HG03095 (cell line): ENCODE measurements around the gene SLC13A5.
"Not testable (repeated sequence)": the region's sequence is repeated elsewhere in the genome, so short reads cannot be mapped to it uniquely, and the experiment has no call there.

ENCODE experiments used
- ATAC-seq: cut with Tn5 transposase; IDR thresholded peaks from one replicate; pipeline ENCODE4 v1.9.1; 2021; ENCODE audit warnings: moderate library complexity; ENCODE audit not compliant: unreplicated experiment

Gene SLC13A5

GRCh38 chr17:6713130-6713917 is at the start of gene SLC13A5:
TSS of gene SLC13A5 (minus strand) at chr17:6713369. CDS start at chr17:6713333, 36 bp downstream.
- ATAC-seq, result no peak

- ATAC-seq, result no peak
Measured at GRCh38 chr17:6761779-6762178, 48.6 kb upstream of the SLC13A5 start.

DNA sequence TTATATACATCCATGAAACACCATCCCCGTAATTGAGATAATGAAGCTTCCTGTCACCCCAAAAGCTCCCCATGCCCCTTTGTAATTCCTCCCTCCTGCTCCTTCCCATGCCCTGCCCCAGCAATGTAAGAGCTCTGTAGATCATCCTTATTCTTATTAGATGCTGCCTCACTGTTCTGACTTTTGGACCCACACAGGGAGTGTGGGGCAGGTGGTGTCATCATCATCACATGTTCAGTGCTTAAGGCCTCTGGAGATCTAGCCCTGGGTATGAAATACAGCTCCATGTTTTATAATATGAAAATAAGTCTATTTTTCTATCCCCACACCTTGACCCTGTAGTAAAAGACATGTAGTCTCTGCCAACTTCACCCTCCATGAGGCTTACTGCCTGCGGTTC is 44.6 kb upstream of the SLC13A5 start:
- ATAC-seq, result no peak

DNA sequence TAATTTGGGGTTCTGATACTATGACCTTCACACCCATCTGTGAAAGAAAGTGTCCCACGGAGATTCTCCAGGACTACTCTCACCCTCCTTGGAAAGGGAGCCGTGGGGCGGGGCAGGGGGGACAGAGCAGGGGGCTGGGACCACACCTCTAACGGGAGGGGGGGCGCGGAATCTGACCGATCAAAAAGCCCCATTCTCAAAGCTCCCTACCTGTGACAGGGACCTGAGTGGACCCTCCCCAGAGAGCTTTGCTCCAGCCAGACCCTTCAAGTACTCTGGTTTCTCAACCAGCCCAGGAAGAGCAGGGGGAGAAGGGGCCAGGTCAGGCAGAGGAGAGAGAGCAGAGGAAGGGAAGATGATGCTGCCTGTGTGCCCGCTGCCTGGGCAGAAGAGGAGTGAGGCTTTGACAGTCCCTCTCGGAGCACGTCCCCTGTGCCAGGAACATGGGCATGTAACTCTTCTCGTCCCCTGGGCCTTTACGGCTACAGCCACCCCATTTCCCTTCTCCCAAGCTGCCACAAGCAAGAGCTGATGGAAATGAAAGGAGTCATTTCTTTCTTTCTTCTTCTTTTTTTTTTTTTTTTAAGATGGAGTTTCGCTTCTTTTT is 43.4 kb upstream of the SLC13A5 start:
- ATAC-seq, result no peak

DNA sequence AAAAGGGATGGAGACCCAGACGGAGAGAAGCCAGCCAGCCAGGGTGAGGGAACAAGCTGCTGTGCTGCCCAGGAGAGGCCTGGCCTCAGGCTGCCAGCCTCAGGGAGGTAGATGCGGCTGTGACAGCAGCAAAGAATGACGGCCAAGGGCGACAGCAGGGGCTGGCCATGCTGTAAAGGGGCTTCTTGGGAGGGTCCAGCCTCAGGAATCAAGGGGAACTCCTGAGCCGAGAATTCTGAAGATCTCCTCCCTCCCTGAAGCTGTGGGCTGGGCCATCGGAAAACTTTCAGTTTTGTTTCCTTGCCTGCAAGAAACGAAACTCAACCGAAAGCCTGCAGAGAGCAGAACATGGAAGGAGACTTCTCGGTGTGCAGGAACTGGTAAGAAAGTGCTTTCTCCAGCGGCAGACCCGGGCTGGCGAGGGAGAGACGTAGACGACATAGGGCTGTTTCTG is 42.6 kb upstream of the SLC13A5 start, which contains the start of gene XAF1:
TSS of gene XAF1 (plus strand) at position 316 of the 454 bp plus-strand sequence. CDS start at position 349, 33 bp downstream.
- ATAC-seq, result no peak

GRCh38 chr17:6755281-6755680 is 42.1 kb upstream of the SLC13A5 start:
- no peak for ATAC-seq

DNA sequence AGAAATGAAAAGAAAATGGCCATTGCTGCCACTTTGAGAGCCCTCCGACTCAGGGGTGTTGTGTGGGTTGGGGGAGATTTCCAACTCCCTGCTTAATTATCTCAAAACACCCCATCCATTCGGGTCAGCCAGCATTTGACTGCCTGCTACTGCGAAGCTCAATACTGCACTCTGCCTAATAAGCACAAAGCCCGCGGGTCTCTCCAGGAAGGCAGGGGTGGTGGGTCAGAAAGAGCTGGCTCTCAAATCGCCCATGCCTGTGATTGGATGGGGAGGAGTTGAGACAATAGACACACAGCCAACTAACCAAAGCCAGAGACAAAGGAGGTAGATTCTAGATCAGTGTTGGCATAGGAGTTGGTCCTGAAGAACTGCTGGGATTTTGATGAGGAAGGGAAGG is 40.4 kb upstream of the SLC13A5 start:
- ATAC-seq, result no peak

GRCh38 chr17:6753006-6753445 is 39.9 kb upstream of the SLC13A5 start:
- no peak for ATAC-seq

GRCh38 chr17:6752068-6752909 is 39.1 kb upstream of the SLC13A5 start:
- ATAC-seq, result no peak

- no peak for ATAC-seq
Measured at GRCh38 chr17:6749519-6749918, 36.4 kb upstream of the SLC13A5 start.

- no peak for ATAC-seq
Measured at GRCh38 chr17:6748617-6749016, 35.4 kb upstream of the SLC13A5 start.

GRCh38 chr17:6746665-6747064 is 33.5 kb upstream of the SLC13A5 start:
- not testable (repeated sequence) for ATAC-seq

DNA sequence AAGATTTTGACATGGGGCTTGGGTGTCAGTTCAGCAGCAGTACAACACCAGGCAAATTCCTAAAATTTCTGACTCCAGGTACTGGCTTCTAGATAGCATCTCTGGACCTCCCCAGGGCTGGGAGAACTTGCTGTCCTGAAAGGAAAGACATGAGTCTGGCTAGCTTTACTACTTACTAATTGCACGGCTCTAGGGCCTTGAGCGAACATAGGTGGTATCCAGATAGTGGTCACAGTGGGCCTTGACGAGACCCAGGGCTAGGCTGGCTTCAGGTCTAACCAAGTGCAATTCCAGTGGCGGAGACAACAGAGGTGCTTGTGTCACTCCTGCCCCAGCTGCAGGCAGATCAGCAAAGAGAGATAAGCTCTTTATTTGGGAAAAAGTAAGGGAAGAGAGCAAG is 16.4 kb upstream of the SLC13A5 start:
- ATAC-seq, result no peak

- no peak for ATAC-seq
Measured at GRCh38 chr17:6724009-6724408, 10.8 kb upstream of the SLC13A5 start.

GRCh38 chr17:6721744-6722143 is 8.6 kb upstream of the SLC13A5 start:
- ATAC-seq, result no peak

DNA sequence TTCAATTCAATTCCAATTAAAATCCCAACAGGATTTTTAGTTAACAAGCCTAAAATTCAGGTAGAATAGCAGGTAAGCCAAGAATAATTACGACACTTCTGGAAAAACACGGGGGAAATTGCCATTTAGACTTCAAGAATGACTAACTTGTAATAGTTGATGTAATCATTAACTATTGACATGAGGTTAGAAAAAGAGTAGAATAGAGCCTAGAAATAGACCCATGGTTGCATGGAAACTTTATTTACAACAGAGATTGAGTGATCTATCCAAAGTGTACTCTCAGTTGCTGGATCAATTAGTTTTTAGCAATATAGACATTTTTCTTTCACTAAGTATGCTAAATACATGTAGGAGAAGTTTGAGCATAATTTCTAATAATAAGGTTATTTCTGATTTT is 3.6 kb upstream of the SLC13A5 start:
- no peak for ATAC-seq

- ATAC-seq, result no peak
Measured at GRCh38 chr17:6714315-6714874, 1.2 kb upstream of the SLC13A5 start.

DNA sequence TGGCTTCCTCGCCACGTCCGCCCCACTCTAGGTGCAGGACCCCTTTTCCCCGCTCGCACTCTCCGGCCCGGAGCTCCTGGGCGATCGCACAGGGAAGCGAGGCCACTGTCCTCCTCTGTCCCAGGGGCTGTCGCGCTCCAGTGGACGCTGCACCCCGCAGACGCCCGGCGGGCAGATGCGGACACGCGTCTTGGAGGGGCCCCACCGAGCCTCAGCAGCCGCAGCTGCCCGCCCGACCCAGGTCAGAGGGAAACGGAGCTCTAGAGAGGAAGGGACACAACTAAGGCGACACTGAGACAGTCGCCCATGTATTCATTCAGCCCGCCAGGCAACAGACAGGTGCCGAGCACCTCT is 726 bp upstream of the SLC13A5 start:
- no peak for ATAC-seq

- no peak for ATAC-seq
Measured at GRCh38 chr17:6712854-6713129, 377 bp downstream of the SLC13A5 start.

- no peak for ATAC-seq
Measured at GRCh38 chr17:6712058-6712853, 913 bp downstream of the SLC13A5 start.

DNA sequence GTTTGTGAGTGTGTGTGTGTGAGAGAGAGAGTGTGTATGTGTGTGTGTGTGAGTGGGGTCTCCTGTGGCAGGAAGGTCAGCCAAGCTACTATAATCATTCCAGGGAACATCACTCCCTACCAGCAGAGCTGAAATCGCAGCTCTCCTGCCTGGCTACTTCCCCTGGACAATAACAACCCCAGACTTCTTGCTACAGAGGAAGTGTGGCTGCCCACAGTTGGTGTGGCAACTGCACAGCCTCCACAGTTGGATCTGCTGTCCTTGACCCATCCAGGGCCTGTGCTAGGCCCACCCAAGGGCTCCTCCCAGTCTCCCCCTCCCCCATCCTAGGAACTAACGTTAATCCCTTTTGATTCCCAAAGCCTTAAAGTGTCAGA is 1.5 kb downstream of the SLC13A5 start:
- ATAC-seq, result no peak
